ENCODE measurements around the gene SRPK2.

The SRPK2 gene

DNA sequence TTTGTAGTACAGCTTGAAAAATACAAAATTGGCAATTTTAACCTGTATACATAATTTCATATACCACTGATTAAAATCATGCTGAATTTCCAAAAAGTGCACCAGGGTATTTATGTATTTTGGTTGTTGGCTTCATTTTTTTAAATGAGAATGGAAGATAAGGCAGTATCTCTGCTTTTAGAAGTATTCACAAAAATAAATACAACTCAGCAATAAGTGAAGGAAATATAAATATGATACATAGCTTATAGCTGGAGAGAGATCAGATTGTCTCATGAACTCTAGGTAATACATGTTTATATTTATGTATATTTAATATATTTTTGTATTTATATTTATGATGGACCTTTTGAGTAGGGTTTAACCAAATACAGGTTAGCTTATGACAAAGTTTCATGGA lies 293.8 kb downstream of the SRPK2 start:
- no peak overlapping the region for H3K4me3 ChIP-seq (ENCODE audit: control insufficient read depth, low read depth, low read length)

DNA sequence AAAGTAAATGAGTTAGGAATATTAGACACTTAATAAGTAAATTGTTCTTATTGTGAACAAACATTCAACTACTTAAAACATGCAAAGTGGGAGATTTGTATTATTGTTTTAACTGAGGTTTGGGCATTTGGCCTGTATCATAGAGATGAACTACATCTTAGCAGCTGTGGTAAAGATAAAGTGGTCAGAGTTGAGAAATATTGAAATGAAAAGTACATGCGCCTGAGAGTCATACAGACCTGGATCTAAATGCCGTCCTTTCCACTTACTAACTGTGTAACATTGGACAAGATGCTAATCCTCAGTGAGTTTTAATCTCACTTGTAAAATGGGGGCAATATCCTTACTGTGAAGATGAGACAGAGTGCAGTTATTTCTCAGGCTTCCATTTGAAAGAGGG lies 300.3 kb downstream of the SRPK2 start:
- TF ChIP-seq, protein P1, sequence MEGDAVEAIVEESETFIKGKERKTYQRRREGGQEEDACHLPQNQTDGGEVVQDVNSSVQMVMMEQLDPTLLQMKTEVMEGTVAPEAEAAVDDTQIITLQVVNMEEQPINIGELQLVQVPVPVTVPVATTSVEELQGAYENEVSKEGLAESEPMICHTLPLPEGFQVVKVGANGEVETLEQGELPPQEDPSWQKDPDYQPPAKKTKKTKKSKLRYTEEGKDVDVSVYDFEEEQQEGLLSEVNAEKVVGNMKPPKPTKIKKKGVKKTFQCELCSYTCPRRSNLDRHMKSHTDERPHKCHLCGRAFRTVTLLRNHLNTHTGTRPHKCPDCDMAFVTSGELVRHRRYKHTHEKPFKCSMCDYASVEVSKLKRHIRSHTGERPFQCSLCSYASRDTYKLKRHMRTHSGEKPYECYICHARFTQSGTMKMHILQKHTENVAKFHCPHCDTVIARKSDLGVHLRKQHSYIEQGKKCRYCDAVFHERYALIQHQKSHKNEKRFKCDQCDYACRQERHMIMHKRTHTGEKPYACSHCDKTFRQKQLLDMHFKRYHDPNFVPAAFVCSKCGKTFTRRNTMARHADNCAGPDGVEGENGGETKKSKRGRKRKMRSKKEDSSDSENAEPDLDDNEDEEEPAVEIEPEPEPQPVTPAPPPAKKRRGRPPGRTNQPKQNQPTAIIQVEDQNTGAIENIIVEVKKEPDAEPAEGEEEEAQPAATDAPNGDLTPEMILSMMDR (conservative IDR thresholded peaks at IDR 0.05; ENCODE audit: control insufficient read depth, insufficient read depth, low read depth, low read length) = no peak

More for the DNA sequence above, 293.8 kb downstream of the SRPK2 start:
- no peak for DNase-seq (ENCODE audit: low read depth)
- TF ChIP-seq, protein P1 (conservative IDR thresholded peaks at IDR 0.05; ENCODE audit: control insufficient read depth, insufficient read depth, low read depth, low read length) = no peak

DNA sequence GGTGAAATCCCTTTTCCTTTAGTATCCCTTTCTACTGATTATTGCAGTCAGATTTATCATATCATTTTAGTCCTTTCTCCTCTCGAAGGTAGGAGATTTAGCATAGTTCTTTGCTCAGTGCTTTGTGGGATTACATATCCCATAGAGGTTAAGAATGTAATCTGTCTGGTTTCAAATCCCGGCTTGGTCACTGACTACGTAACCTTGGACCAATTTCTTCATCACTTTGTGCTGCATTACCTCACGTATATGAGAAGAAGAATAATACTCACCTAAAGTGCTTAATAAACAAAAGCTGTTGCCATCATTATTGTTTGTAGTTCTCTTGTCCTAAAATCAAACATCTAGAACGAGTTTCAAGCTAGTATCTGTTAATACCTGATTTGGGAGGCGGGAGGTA lies 300.7 kb downstream of the SRPK2 start:
- H3K4me3 ChIP-seq (ENCODE audit: control insufficient read depth, low read depth, low read length) = no peak overlapping the region
- DNase-seq (ENCODE audit: low read depth) = no peak
- TF ChIP-seq, protein P1 (conservative IDR thresholded peaks at IDR 0.05; ENCODE audit: control insufficient read depth, insufficient read depth, low read depth, low read length) = no peak

More for the DNA sequence above, 300.3 kb downstream of the SRPK2 start:
- no peak for DNase-seq (ENCODE audit: low read depth)
- H3K4me3 ChIP-seq (ENCODE audit: control insufficient read depth, low read depth, low read length) = no peak overlapping the region

DNA sequence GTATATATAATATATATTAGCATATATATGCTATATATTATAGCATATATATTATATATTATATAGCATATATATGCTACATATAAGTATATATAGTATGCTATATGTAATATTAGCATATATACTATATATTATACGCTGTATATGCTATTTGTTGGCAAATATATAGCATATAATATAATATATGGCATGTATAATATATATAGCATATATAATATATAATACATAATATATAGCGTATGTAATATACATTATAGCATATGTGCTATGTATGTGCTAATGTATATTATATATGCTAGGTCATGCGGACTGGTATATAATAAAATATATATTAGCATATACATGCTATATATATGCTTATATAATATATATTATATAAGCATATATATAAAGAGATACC lies 301.9 kb downstream of the SRPK2 start:
- TF ChIP-seq, protein P1 (conservative IDR thresholded peaks at IDR 0.05; ENCODE audit: control insufficient read depth, insufficient read depth, low read depth, low read length) = no peak
- H3K4me3 ChIP-seq (ENCODE audit: control insufficient read depth, low read depth, low read length) = no peak overlapping the region
- DNase-seq (ENCODE audit: low read depth) = no peak

DNA sequence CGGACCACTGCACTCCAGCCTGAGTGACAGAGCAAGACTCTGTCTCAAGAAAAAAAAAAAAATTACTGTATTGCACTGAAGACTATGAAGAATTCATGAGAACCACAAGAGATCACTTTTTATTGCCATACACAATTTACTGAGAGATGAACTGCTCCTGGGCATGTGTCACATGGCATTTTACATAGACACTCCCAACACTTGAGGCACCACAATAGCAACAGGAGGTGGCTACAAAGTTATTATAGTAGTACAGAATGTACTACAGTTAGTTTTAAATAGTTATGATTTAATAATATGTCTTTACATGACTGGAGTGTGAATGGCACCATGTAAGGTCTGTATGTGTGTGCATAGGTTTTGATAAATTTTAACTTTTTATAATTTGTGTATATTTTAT lies 304.1 kb downstream of the SRPK2 start:
- no peak for DNase-seq (ENCODE audit: low read depth)
- no peak overlapping the region for H3K4me3 ChIP-seq (ENCODE audit: control insufficient read depth, low read depth, low read length)

DNA sequence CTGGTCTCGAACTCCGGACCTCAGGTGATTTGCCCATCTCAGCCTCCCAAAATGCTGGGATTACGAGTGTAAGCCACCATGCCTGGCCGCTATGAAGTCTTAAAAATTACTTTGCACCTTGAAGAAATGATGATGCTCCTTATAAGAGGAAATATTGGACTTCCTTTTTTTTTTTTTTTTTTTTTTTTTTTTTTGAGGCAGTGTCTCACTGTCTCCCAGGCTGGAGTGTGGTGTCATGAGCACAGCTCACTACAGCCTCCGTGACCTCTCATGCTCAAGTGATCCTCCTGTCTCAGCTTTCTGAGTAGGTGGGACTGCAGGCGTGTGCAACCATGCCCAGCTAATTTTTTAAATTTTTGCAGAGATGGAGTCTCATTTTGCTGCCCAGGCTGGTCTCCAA lies 309.4 kb downstream of the SRPK2 start:
- no peak for DNase-seq (ENCODE audit: low read depth)
- TF ChIP-seq, protein P1 (conservative IDR thresholded peaks at IDR 0.05; ENCODE audit: control insufficient read depth, insufficient read depth, low read depth, low read length) = no peak
- H3K4me3 ChIP-seq (ENCODE audit: control insufficient read depth, low read depth, low read length) = no peak overlapping the region

More for the DNA sequence above, 304.1 kb downstream of the SRPK2 start:
- TF ChIP-seq, protein P1 (conservative IDR thresholded peaks at IDR 0.05; ENCODE audit: control insufficient read depth, insufficient read depth, low read depth, low read length) = no peak

DNA sequence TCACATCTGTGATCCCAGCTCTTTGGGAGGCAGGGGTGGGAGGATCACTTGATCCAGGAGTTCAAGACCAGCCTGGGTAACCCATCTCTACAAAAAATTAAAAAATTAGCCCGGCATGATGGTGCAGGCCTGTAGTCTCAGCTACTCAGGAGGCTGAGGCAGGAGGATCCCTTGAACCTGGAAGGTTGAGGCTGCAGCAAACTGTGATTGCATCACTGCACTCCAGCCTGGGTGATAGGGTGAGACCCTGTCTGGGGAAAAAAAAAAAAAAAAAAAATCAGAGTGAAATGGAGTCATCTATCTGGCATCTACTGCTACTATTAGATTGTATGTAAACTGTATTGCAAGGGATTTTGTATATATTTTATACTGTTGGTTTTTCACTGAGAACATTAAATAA lies 315.6 kb downstream of the SRPK2 start:
- TF ChIP-seq, protein P1 (conservative IDR thresholded peaks at IDR 0.05; ENCODE audit: control insufficient read depth, insufficient read depth, low read depth, low read length) = no peak
- DNase-seq (ENCODE audit: low read depth) = no peak
- no peak overlapping the region for H3K4me3 ChIP-seq (ENCODE audit: control insufficient read depth, low read depth, low read length)
